GM23338 (cell line): ENCODE results near the gene CNGB1. TPM values are rescaled to one million over a fixed set of nuclear protein-coding genes. Genes with fewer than 3 reads are reported as not detected.
A peak's percentile ranks its signal among the peaks of the same experiment; 100 is the strongest.

Source experiments
- ATAC-seq: fragments of 200-7000 bp; cut with Tn5 transposase; 3 replicates; pipeline ENCODE4 v1.9.1; 2020
- DNase-seq: peaks from one replicate; pipeline ENCODE4 v3.0.0-alpha.2; 2015; ENCODE audit warnings: low spot score
- H2AFZ ChIP-seq: fragments of 200-600 bp; sonication (generic); 2 replicates; pipeline ENCODE4 v1.8.0; 2016; ENCODE audit warnings: antibody characterized with exemption, mild to moderate bottlenecking, moderate library complexity
- H3F3A ChIP-seq: fragments of 200-600 bp; sonication (generic); replicated peaks from 2 replicates; pipeline ENCODE4 v1.8.0; 2017; ENCODE audit warnings: antibody characterized with exemption, mixed run types, low read depth
- H3K27ac ChIP-seq: fragments of 200-600 bp; sonication (generic); 2 replicates; pipeline ENCODE4 v1.6.1; 2016; ENCODE audit warnings: low read depth
- H3K27me3 ChIP-seq: fragments of 200-600 bp; sonication (generic); 2 replicates; pipeline ENCODE4 v1.8.0; 2016; ENCODE audit warnings: mild to moderate bottlenecking, mixed run types, moderate library complexity; ENCODE audit not compliant: insufficient read depth
- H3K36me3 ChIP-seq: fragments of 200-600 bp; sonication (generic); 2 replicates; pipeline ENCODE4 v1.8.0; 2016; ENCODE audit warnings: mild to moderate bottlenecking; ENCODE audit not compliant: insufficient read depth
- H3K4me1 ChIP-seq: fragments of 200-600 bp; sonication (generic); 2 replicates; pipeline ENCODE4 v1.8.0; 2016; ENCODE audit warnings: mild to moderate bottlenecking, moderate library complexity; ENCODE audit not compliant: insufficient read depth
- H3K4me2 ChIP-seq: fragments of 200-600 bp; sonication (generic); 2 replicates; pipeline ENCODE4 v1.7.1; 2017; ENCODE audit warnings: mixed run types
- H3K4me3 ChIP-seq: fragments of 200-600 bp; sonication (generic); 2 replicates; pipeline ENCODE4 v1.6.1; 2016; ENCODE audit warnings: mixed run types
- H3K79me2 ChIP-seq: fragments of 200-600 bp; sonication (generic); replicated peaks from 2 replicates; pipeline ENCODE4 v1.8.0; 2017; ENCODE audit warnings: mild to moderate bottlenecking; ENCODE audit not compliant: insufficient read depth
- H3K9me2 ChIP-seq: fragments of 200-600 bp; sonication (generic); 2 replicates; pipeline ENCODE4 v1.8.0; 2017; ENCODE audit not compliant: insufficient read depth
- H4K20me1 ChIP-seq: fragments of 200-600 bp; sonication (generic); replicated peaks from 2 replicates; pipeline ENCODE4 v1.8.0; 2017; ENCODE audit warnings: mild to moderate bottlenecking; ENCODE audit not compliant: insufficient read depth
- H3K27ac Mint-ChIP-seq: 2 replicates; pipeline ENCODE4 v1.8.0; 2020; ENCODE audit warnings: inconsistent platforms, mild to moderate bottlenecking, moderate library complexity, mixed read lengths
- H3K27me3 Mint-ChIP-seq: 3 replicates; pipeline ENCODE4 v1.8.0; 2022; ENCODE audit warnings: low read depth, mild to moderate bottlenecking, moderate library complexity, mixed read lengths, inconsistent platforms; ENCODE audit not compliant: insufficient read depth, poor library complexity
- H3K36me3 Mint-ChIP-seq: 3 replicates; pipeline ENCODE4 v1.8.0; 2021; ENCODE audit warnings: low read depth, mild to moderate bottlenecking, inconsistent platforms, moderate library complexity, mixed read lengths
- H3K4me1 Mint-ChIP-seq: 3 replicates; pipeline ENCODE4 v1.8.0; 2020; ENCODE audit warnings: mild to moderate bottlenecking, inconsistent platforms, mixed read lengths
- H3K4me3 Mint-ChIP-seq: 3 replicates; pipeline ENCODE4 v1.8.0; 2021; ENCODE audit warnings: moderate library complexity, mild to moderate bottlenecking, inconsistent platforms, mixed read lengths
- H3K9me3 Mint-ChIP-seq: 3 replicates; pipeline ENCODE4 v1.8.0; 2020; ENCODE audit warnings: moderate library complexity, mild to moderate bottlenecking, inconsistent platforms, mixed read lengths
- CREB1 ChIP-seq: fragments of 250-450 bp; sonication (Bioruptor Pico); IDR thresholded peaks from 2 replicates; pipeline ENCODE4 v1.5.0; 2020; ENCODE audit warnings: low read depth, mild to moderate bottlenecking, moderate library complexity
- EZH2 ChIP-seq: fragments of 200-600 bp; sonication (generic); IDR thresholded peaks from one replicate; pipeline ENCODE4 v1.8.0; 2017; ENCODE audit warnings: antibody characterized with exemption, mild to moderate bottlenecking, low read depth; ENCODE audit not compliant: unreplicated experiment
- EZH2phosphoT487 ChIP-seq: fragments of 200-600 bp; sonication (generic); IDR thresholded peaks from one replicate; pipeline ENCODE4 v1.8.1; 2018; ENCODE audit warnings: antibody characterized with exemption; ENCODE audit not compliant: unreplicated experiment
- JUNB ChIP-seq: IDR thresholded peaks from one replicate; pipeline ENCODE4 v1.6.1; 2016; ENCODE audit warnings: antibody characterized with exemption; ENCODE audit not compliant: unreplicated experiment
- NANOG ChIP-seq: IDR thresholded peaks from 2 replicates; pipeline ENCODE4 v1.6.1; 2016; ENCODE audit warnings: antibody characterized with exemption, borderline replicate concordance
- STAT1 ChIP-seq: IDR thresholded peaks from one replicate; pipeline ENCODE4 v1.6.1; 2016; ENCODE audit warnings: antibody characterized with exemption; ENCODE audit not compliant: unreplicated experiment
- ZNF114 ChIP-seq: fragments of 250-450 bp; sonication (Bioruptor Pico); IDR thresholded peaks from 2 replicates; pipeline ENCODE4 v1.5.0; 2020; ENCODE audit warnings: mild to moderate bottlenecking, moderate library complexity
- ZNF331 ChIP-seq: fragments of 250-450 bp; sonication (Bioruptor Pico); IDR thresholded peaks from 2 replicates; pipeline ENCODE4 v1.5.0; 2020; ENCODE audit warnings: low read depth, mild to moderate bottlenecking, moderate library complexity
- polyA plus RNA-seq: library from polyadenylated mRNA; unstranded; fragments of >200 nt; fragmentation: Nextera tagmentation; extraction: Ambion mirVana; gene quantifications from 2 replicates; pipeline ENCODE4 v1.2.1, GENCODE V29; 2016
- total RNA-seq: library from RNA; depleted of rRNA; stranded (reverse); fragments of >200 nt; shearing (Covaris generic); gene quantifications from 2 replicates; pipeline ENCODE4 v1.2.3, GENCODE V29; 2014
- TF ChIP-seq, protein P1 (sequence below): IDR thresholded peaks from one replicate; pipeline ENCODE4 v1.6.1; 2018; ENCODE audit warnings: antibody characterized with exemption; ENCODE audit not compliant: unreplicated experiment
- TF ChIP-seq, protein P2 (sequence below): IDR thresholded peaks from 2 replicates; pipeline ENCODE4 v1.6.1; 2016; ENCODE audit warnings: antibody characterized with exemption
- TF ChIP-seq, protein P3 (sequence below), 2 experiments: fragments of 200-600 bp in 1 of 2; sonication (generic) in 1 of 2; conservative IDR thresholded peaks; 2 replicates each; pipeline versions ENCODE4 v1.5.1 to v1.6.1; 2016 to 2017; ENCODE audit warnings: antibody characterized with exemption in 2 of 2, low read depth in 2 of 2, mild to moderate bottlenecking in 2 of 2, moderate library complexity in 1 of 2

Gene CNGB1
- total and polyA plus RNA-seq, 2 experiments from 2014 or later = not detected

DNA sequence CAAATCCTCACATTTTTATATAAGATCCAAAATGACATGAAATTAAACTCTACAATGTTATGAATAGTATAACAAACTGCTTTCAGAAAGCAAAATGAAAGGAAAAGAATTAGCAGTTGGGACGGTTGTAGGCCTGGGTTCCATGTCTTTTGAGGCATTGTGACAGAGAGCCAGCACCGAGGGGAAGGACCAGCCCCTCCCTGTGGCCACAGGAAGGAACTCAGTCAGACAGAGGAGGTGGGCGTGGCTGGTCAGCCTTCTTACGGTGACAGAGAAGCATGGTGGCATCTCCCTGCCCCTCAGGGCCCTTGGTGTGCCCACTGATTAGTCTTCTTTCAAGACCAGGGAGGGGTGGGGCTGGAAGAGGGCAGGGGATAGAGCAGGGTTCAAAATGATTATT, 23.9 kb upstream of the CNGB1 start:
- peak; percentile 68 for DNase-seq

DNA sequence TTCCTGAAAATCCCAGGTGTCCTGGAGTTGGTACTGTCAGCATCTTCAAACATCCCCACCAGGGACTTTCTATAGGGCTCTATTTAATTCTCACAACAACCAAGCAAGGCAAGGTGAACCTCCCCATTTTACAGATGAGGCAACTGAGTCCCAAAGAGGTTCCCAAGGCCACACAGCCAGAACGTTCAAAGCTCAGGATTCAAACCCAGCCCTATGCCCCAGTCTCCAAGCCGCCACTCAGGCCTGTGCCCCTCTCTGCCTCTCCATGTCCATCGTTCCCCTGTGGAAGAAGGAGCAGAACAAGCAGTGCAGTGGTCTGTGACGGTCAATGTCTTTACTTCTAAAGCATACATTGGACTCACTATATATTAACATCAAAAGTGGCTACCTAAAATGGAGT, 23.4 kb upstream of the CNGB1 start:
- Histone ChIP-seq H3K36me3 (no peaks in the 10 kb centered on the region), H3K79me2 (no peaks in the 10 kb centered on the region), H3K4me3 (no peak overlapping the region), H3K4me1 (peaks cover 3% of the 10 kb centered on the region), H3K27me3 (no peaks in the 10 kb centered on the region), H4K20me1 (no peaks in the 10 kb centered on the region), H2AFZ (no peak overlapping the region), H3K27ac (no peak overlapping the region), H3K4me2 (no peak overlapping the region), H3F3A (peaks cover under 1% of the 10 kb centered on the region), H3K9me2 (no peaks in the 10 kb centered on the region)
- H3K4me3 Mint-ChIP-seq = no peak overlapping the region
- peaks cover 26% of the 10 kb centered on the region for H3K4me1 Mint-ChIP-seq
- no peak for DNase-seq
- no peaks in the 10 kb centered on the region for H3K9me3 Mint-ChIP-seq
- ATAC-seq = no peak
- peaks cover 6% of the 10 kb centered on the region; the same call in 2 of the 3 replicates for H3K36me3 Mint-ChIP-seq
- H3K27me3 Mint-ChIP-seq = peaks cover 23% of the 10 kb centered on the region
- TF ChIP-seq, protein P1, sequence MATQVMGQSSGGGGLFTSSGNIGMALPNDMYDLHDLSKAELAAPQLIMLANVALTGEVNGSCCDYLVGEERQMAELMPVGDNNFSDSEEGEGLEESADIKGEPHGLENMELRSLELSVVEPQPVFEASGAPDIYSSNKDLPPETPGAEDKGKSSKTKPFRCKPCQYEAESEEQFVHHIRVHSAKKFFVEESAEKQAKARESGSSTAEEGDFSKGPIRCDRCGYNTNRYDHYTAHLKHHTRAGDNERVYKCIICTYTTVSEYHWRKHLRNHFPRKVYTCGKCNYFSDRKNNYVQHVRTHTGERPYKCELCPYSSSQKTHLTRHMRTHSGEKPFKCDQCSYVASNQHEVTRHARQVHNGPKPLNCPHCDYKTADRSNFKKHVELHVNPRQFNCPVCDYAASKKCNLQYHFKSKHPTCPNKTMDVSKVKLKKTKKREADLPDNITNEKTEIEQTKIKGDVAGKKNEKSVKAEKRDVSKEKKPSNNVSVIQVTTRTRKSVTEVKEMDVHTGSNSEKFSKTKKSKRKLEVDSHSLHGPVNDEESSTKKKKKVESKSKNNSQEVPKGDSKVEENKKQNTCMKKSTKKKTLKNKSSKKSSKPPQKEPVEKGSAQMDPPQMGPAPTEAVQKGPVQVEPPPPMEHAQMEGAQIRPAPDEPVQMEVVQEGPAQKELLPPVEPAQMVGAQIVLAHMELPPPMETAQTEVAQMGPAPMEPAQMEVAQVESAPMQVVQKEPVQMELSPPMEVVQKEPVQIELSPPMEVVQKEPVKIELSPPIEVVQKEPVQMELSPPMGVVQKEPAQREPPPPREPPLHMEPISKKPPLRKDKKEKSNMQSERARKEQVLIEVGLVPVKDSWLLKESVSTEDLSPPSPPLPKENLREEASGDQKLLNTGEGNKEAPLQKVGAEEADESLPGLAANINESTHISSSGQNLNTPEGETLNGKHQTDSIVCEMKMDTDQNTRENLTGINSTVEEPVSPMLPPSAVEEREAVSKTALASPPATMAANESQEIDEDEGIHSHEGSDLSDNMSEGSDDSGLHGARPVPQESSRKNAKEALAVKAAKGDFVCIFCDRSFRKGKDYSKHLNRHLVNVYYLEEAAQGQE = no peak
- TF ChIP-seq ZNF114 (CRISPR knock-in tag) (no peak), JUNB (no peak), EZH2 (no peak), CREB1 (CRISPR knock-in tag) (no peak), EZH2phosphoT487 (no peak), ZNF331 (CRISPR knock-in tag) (no peak), NANOG (no peak), STAT1 (no peak)
- TF ChIP-seq, protein P2, sequence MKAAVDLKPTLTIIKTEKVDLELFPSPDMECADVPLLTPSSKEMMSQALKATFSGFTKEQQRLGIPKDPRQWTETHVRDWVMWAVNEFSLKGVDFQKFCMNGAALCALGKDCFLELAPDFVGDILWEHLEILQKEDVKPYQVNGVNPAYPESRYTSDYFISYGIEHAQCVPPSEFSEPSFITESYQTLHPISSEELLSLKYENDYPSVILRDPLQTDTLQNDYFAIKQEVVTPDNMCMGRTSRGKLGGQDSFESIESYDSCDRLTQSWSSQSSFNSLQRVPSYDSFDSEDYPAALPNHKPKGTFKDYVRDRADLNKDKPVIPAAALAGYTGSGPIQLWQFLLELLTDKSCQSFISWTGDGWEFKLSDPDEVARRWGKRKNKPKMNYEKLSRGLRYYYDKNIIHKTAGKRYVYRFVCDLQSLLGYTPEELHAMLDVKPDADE = no peak
- TF ChIP-seq, protein P3, sequence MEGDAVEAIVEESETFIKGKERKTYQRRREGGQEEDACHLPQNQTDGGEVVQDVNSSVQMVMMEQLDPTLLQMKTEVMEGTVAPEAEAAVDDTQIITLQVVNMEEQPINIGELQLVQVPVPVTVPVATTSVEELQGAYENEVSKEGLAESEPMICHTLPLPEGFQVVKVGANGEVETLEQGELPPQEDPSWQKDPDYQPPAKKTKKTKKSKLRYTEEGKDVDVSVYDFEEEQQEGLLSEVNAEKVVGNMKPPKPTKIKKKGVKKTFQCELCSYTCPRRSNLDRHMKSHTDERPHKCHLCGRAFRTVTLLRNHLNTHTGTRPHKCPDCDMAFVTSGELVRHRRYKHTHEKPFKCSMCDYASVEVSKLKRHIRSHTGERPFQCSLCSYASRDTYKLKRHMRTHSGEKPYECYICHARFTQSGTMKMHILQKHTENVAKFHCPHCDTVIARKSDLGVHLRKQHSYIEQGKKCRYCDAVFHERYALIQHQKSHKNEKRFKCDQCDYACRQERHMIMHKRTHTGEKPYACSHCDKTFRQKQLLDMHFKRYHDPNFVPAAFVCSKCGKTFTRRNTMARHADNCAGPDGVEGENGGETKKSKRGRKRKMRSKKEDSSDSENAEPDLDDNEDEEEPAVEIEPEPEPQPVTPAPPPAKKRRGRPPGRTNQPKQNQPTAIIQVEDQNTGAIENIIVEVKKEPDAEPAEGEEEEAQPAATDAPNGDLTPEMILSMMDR (conservative IDR thresholded peaks at IDR 0.05; ENCODE audit: low read depth in 2 of 2) = no peak
- no peak overlapping the region for H3K27ac Mint-ChIP-seq

More for the DNA sequence above, 23.9 kb upstream of the CNGB1 start:
- Histone ChIP-seq H2AFZ (no peak overlapping the region), H3K4me1 (peaks cover 7% of the 10 kb centered on the region), H3K4me3 (no peak overlapping the region), H3K27ac (no peak overlapping the region), H3K4me2 (no peak overlapping the region), H4K20me1 (no peaks in the 10 kb centered on the region), H3K9me2 (no peaks in the 10 kb centered on the region), H3F3A (peaks cover 5% of the 10 kb centered on the region), H3K27me3 (no peaks in the 10 kb centered on the region), H3K36me3 (no peaks in the 10 kb centered on the region), H3K79me2 (no peaks in the 10 kb centered on the region)
- Mint-ChIP-seq H3K9me3 (no peaks in the 10 kb centered on the region), H3K36me3 (peaks cover 6% of the 10 kb centered on the region; the same call in 2 of the 3 replicates), H3K4me1 (peaks cover 28% of the 10 kb centered on the region), H3K27ac (no peak overlapping the region), H3K4me3 (no peak overlapping the region), H3K27me3 (peaks cover 25% of the 10 kb centered on the region)
- peak; percentile 54 for ATAC-seq
- no peak for TF ChIP-seq CREB1 (CRISPR knock-in tag)
- TF ChIP-seq, protein P3 (conservative IDR thresholded peaks at IDR 0.05; ENCODE audit: low read depth in 2 of 2) = peak; percentile 43 to 60
